ENCODE measurements around the gene TMEM88. TPM values are rescaled to one million over a fixed set of nuclear protein-coding genes. Genes with fewer than 3 reads are reported as not detected.

The TMEM88 gene
- total RNA-seq, 1 donor: 0.36 TPM

- Histone ChIP-seq H3K36me3 (ENCODE audit: insufficient read depth, low read length) (peaks cover 9% of the 10 kb centered on the region), H3K79me2 (ENCODE audit: insufficient read depth, low read length) (peaks cover 16% of the 10 kb centered on the region), H3K4me3 (ENCODE audit: insufficient read depth, low read length) (peak overlapping the region; percentile 75), H3K9me3 (ENCODE audit: low read depth, low read length) (no peaks in the 10 kb centered on the region), H2AFZ (ENCODE audit: low read length) (peak overlapping the region; percentile 52), H3K27me3 (ENCODE audit: insufficient read depth, low read length) (peaks cover 3% of the 10 kb centered on the region), H3K4me2 (ENCODE audit: insufficient read depth, low read length) (peak overlapping the region; percentile 86), H4K20me1 (ENCODE audit: insufficient read depth, low read length) (peaks cover 27% of the 10 kb centered on the region), H3K27ac (ENCODE audit: low read depth, low read length) (peak overlapping the region; percentile 89), H3K4me1 (ENCODE audit: insufficient read depth, low read length) (peaks cover 43% of the 10 kb centered on the region)
- no peak for TF ChIP-seq CTCF (IDR thresholded peaks at IDR 0.05; ENCODE audit: extremely low read depth, low read depth, low read length)
- DNase-seq (ENCODE audit: insufficient read length, low spot score, missing footprints): peak; percentile 98
These were observed 18.1 kb upstream of the TMEM88 start for GRCh38 chr17:7836596-7837407.

- Histone ChIP-seq H3K27me3 (ENCODE audit: insufficient read depth, low read length) (no peaks in the 10 kb centered on the region), H3K36me3 (ENCODE audit: insufficient read depth, low read length) (peaks cover 9% of the 10 kb centered on the region), H3K27ac (ENCODE audit: low read depth, low read length) (peak overlapping the region; percentile 89), H3K4me1 (ENCODE audit: insufficient read depth, low read length) (peaks cover 47% of the 10 kb centered on the region), H3K4me2 (ENCODE audit: insufficient read depth, low read length) (peak overlapping the region; percentile 86), H3K4me3 (ENCODE audit: insufficient read depth, low read length) (peak overlapping the region; percentile 75), H4K20me1 (ENCODE audit: insufficient read depth, low read length) (peaks cover 27% of the 10 kb centered on the region), H3K79me2 (ENCODE audit: insufficient read depth, low read length) (peaks cover 16% of the 10 kb centered on the region), H2AFZ (ENCODE audit: low read length) (peak overlapping the region; percentile 5), H3K9me3 (ENCODE audit: low read depth, low read length) (no peaks in the 10 kb centered on the region)
- DNase-seq (ENCODE audit: insufficient read length, low spot score, missing footprints): peak; percentile 71
- TF ChIP-seq CTCF (IDR thresholded peaks at IDR 0.05; ENCODE audit: extremely low read depth, low read depth, low read length): no peak
These were observed 17.3 kb upstream of the TMEM88 start for GRCh38 chr17:7837408-7838088.

- peak overlapping the region; percentile 57 for H3K4me3 ChIP-seq (ENCODE audit: insufficient read depth, low read length)
- peaks cover 16% of the 10 kb centered on the region for H3K79me2 ChIP-seq (ENCODE audit: insufficient read depth, low read length)
- H3K27me3 ChIP-seq (ENCODE audit: insufficient read depth, low read length): no peaks in the 10 kb centered on the region
- peaks cover 50% of the 10 kb centered on the region for H3K4me1 ChIP-seq (ENCODE audit: insufficient read depth, low read length)
- no peak for DNase-seq (ENCODE audit: insufficient read length, low spot score, missing footprints)
- H2AFZ ChIP-seq (ENCODE audit: low read length): no peak overlapping the region
- no peaks in the 10 kb centered on the region for H3K9me3 ChIP-seq (ENCODE audit: low read depth, low read length)
- TF ChIP-seq CTCF (IDR thresholded peaks at IDR 0.05; ENCODE audit: extremely low read depth, low read depth, low read length): no peak
- H4K20me1 ChIP-seq (ENCODE audit: insufficient read depth, low read length): peaks cover 27% of the 10 kb centered on the region
- peak overlapping the region; percentile 86 for H3K4me2 ChIP-seq (ENCODE audit: insufficient read depth, low read length)
- H3K36me3 ChIP-seq (ENCODE audit: insufficient read depth, low read length): peaks cover 9% of the 10 kb centered on the region
- H3K27ac ChIP-seq (ENCODE audit: low read depth, low read length): peak overlapping the region; percentile 39
These were observed 16.5 kb upstream of the TMEM88 start for GRCh38 chr17:7838090-7839075.
